K562 (cell line): ENCODE results near the gene THAP5. TPM values are rescaled to one million over a fixed set of nuclear protein-coding genes. Genes with fewer than 3 reads are reported as not detected.
A peak's percentile ranks its signal among the peaks of the same experiment; 100 is the strongest.

ENCODE experiments used
- E2F4 ChIP-seq: sonication (generic); formaldehyde crosslinking; IDR thresholded peaks from 2 replicates; pipeline ENCODE4 v1.8.0; 2022; ENCODE audit warnings: mild to moderate bottlenecking, low read depth, missing genetic modification reagents
- ETS2 ChIP-seq: IDR thresholded peaks from 2 replicates; pipeline ENCODE4 v1.6.1; 2016; ENCODE audit warnings: borderline replicate concordance, missing genetic modification characterization, mild to moderate bottlenecking, moderate library complexity, missing compliant biosample characterization; ENCODE audit not compliant: poor library complexity, severe bottlenecking
- HDAC2 ChIP-seq: fragments of 450-650 bp; IDR thresholded peaks from 2 replicates; pipeline ENCODE4 v1.6.1; 2016; ENCODE audit warnings: mild to moderate bottlenecking
- HLTF ChIP-seq: fragments of 450-650 bp; IDR thresholded peaks from 2 replicates; pipeline ENCODE4 v1.6.1; 2016
- HMGN3 ChIP-seq: IDR thresholded peaks from 2 replicates; pipeline ENCODE4 v1.6.1; 2011; ENCODE audit warnings: borderline replicate concordance, low read depth, mild to moderate bottlenecking, mixed read lengths, low read length; ENCODE audit not compliant: insufficient read length; ENCODE audit errors: extremely low read depth
- JUND ChIP-seq, 2 experiments: IDR thresholded peaks; 2 replicates in 1 of 2; 3 replicates in 1 of 2; pipeline ENCODE4 v1.6.1; 2011; ENCODE audit warnings: borderline replicate concordance in 2 of 2, low read depth in 2 of 2, low read length in 2 of 2, improper control_type of control experiment in 1 of 2, missing biosample characterization in 1 of 2, missing genetic modification characterization in 1 of 2, missing genetic modification reagents in 1 of 2
- LCOR ChIP-seq: sonication (generic); formaldehyde crosslinking; IDR thresholded peaks from 2 replicates; pipeline ENCODE4 v1.8.0; 2022; ENCODE audit warnings: mild to moderate bottlenecking, missing genetic modification reagents
- NBN ChIP-seq: fragments of 450-650 bp; IDR thresholded peaks from 2 replicates; pipeline ENCODE4 v1.6.1; 2016; ENCODE audit warnings: low read depth, mild to moderate bottlenecking
- NONO ChIP-seq, 2 experiments: fragments of 200-400 bp in 1 of 2; fragments of 450-650 bp in 1 of 2; formaldehyde crosslinking in 1 of 2; IDR thresholded peaks; 2 replicates each; pipeline ENCODE4 v1.6.1; 2017; ENCODE audit warnings: low read depth in 2 of 2, mild to moderate bottlenecking in 2 of 2, moderate library complexity in 2 of 2, low read length in 1 of 2
- NUFIP1 ChIP-seq: fragments of 450-650 bp; IDR thresholded peaks from 2 replicates; pipeline ENCODE4 v1.6.1; 2018; ENCODE audit not compliant: partially characterized antibody
- RFX5 ChIP-seq: IDR thresholded peaks from 2 replicates; pipeline ENCODE4 v1.6.1; 2011; ENCODE audit warnings: low read depth, mild to moderate bottlenecking, improper control_type of control experiment, low read length
- SIRT6 ChIP-seq: IDR thresholded peaks from one replicate; pipeline ENCODE4 v1.6.1; 2012; ENCODE audit warnings: low read depth, mild to moderate bottlenecking, control low read depth, inconsistent platforms, low read length, moderate library complexity
- SPI1 ChIP-seq: IDR thresholded peaks from 2 replicates; pipeline ENCODE4 v1.6.1; 2011; ENCODE audit warnings: low read depth, low read length, control low read depth, borderline replicate concordance
- SREBF1 ChIP-seq: fragments of 150-350 bp; IDR thresholded peaks from 2 replicates; pipeline ENCODE4 v1.6.1; 2014; ENCODE audit warnings: antibody characterized with exemption, low read depth, low read length, borderline replicate concordance
- TCFL5 ChIP-seq: fragments of 250-450 bp; sonication (Bioruptor Pico); conservative IDR thresholded peaks from 2 replicates; pipeline ENCODE4 v1.6.1; 2021; ENCODE audit warnings: mild to moderate bottlenecking, moderate library complexity, matching md5 sums
- USF1 ChIP-seq: sonication (generic); formaldehyde crosslinking; IDR thresholded peaks from 2 replicates; pipeline ENCODE4 v1.9.0; 2022; ENCODE audit warnings: mild to moderate bottlenecking, missing genetic modification reagents
- XRCC5 ChIP-seq: fragments of 200-400 bp; formaldehyde crosslinking; IDR thresholded peaks from 2 replicates; pipeline ENCODE4 v1.6.1; 2017; ENCODE audit warnings: low read depth, mild to moderate bottlenecking, low read length
- YY1 ChIP-seq, 3 experiments: IDR thresholded peaks; 2 replicates each; pipeline ENCODE4 v1.6.1; 2011; ENCODE audit warnings: low read length in 2 of 3, mild to moderate bottlenecking in 2 of 3, moderate library complexity in 2 of 3, borderline replicate concordance in 1 of 3, control low read depth in 1 of 3, low read depth in 1 of 3; ENCODE audit not compliant: insufficient read depth in 3 of 3, insufficient replicate concordance in 2 of 3, control insufficient read depth in 1 of 3, insufficient read length in 1 of 3; ENCODE audit errors: extremely low read depth in 1 of 3
- ZNF140 ChIP-seq: fragments of 250-450 bp; sonication (Bioruptor Pico); IDR thresholded peaks from 2 replicates; pipeline ENCODE4 v1.8.0; 2021; ENCODE audit warnings: moderate library complexity, mild to moderate bottlenecking, inconsistent platforms
- ZNF174 ChIP-seq: fragments of 250-450 bp; sonication (Bioruptor Pico); IDR thresholded peaks from 2 replicates; pipeline ENCODE4 v1.4.0; 2020; ENCODE audit warnings: mild to moderate bottlenecking
- ZNF507 ChIP-seq: conservative IDR thresholded peaks from 2 replicates; pipeline ENCODE4 v1.6.1; 2017; ENCODE audit warnings: missing genetic modification characterization, missing compliant biosample characterization
- polyA plus RNA-seq, 8 experiments: library from polyadenylated mRNA; depleted of rRNA in 4 of 8; stranded (reverse) in 5 of 8; unstranded in 3 of 8; fragments of >200 nt; fragmentation: Nextera tagmentation in 2 of 8; fragmentation: Illumina TruSeq in 1 of 8; extraction: Ambion mirVana in 2 of 8; extraction: Trizol in 1 of 8; gene quantifications; 2 replicates each; pipeline versions ENCODE4 v1.2.1 to v1.2.3, GENCODE V29; 2011 to 2014; ENCODE audit warnings: inconsistent platforms in 1 of 8, missing spikeins in 1 of 8
- total RNA-seq, 7 experiments: library from RNA; depleted of rRNA in 6 of 7; stranded (reverse); fragments of >200 nt in 6 of 7; fragmentation: Illumina TruSeq in 2 of 7; extraction: Trizol in 2 of 7; gene quantifications; 2 replicates each; pipeline versions ENCODE4 v1.2.1 to v1.2.3, GENCODE V29; 2011 to 2021; ENCODE audit warnings: low replicate concordance in 1 of 7
- TF ChIP-seq, protein P1 (sequence below): fragments of 250-450 bp; sonication (Bioruptor Pico); IDR thresholded peaks from 2 replicates; pipeline ENCODE4 v1.4.0; 2020; ENCODE audit warnings: mild to moderate bottlenecking, moderate library complexity

THAP5 gene
- total and polyA plus RNA-seq, 9 of the 15 experiments (the other 6 are each of a cell fraction or from before 2014, with no cell fraction given), result 16.5 to 58.1 (median 28.2) TPM

DNA sequence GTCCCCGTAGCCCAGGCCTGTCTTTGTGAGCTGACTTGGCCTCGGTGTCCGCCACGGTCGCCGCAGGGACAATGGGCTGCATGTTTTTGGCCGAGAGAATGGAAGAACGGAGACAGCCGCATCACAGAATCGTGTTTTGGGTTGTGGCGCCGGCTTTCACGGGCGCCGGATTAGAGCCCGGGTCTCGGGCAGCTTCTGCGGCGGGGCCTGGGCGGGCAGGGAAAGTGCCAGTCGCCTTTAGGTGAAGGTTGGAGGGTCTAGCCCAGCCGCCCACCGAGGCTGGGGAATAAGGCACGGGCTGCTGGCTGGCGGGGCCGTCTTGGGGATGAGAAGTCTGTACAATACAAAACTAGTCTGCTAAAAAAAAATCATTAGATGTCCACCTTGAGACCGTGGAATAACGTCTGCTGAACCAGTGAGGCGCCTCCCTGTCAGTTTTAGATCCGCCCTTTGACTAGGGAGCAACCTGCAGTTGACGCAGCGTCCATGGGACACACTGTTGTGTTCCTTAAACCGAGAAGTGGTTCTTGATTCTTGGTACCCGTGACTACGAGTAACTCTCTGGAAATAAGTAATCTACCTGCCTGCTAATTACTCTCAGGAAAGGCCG lies 745 bp upstream of the THAP5 start (continued):
- TF ChIP-seq NONO (IDR thresholded peaks at IDR 0.05; ENCODE audit: low read depth in 2 of 2, low read length in 1 of 2) (no peak), E2F4 (CRISPR knock-in tag) (no peak), XRCC5 (no peak), ETS2 (tag) (no peak), TCFL5 (no peak), JUND (IDR thresholded peaks at IDR 0.05; ENCODE audit: borderline replicate concordance, low read depth, low read length) (no peak), JUND (tag; IDR thresholded peaks at IDR 0.05; ENCODE audit: borderline replicate concordance, low read depth, low read length) (0 out of 3 replicates have a peak, but pooled peaks have one; percentile 26), YY1 (IDR thresholded peaks at IDR 0.05; ENCODE audit: borderline replicate concordance in 1 of 3, control insufficient read depth in 1 of 3, extremely low read depth in 1 of 3, insufficient read depth in 3 of 3, insufficient read length in 1 of 3, insufficient replicate concordance in 2 of 3, low read depth in 1 of 3, low read length in 2 of 3) (peak in 1 of 3 experiments; percentile 66), SPI1 (peak; percentile 69; the same call in 1 of the 2 replicates), LCOR (no peak), HDAC2 (no peak), ZNF507 (tag) (no peak), SREBF1 (no peak), NUFIP1 (no peak), HMGN3 (no peak), ZNF174 (CRISPR knock-in tag) (no peak), RFX5 (no peak), USF1 (CRISPR knock-in tag) (no peak), HLTF (no peak; the same call in 1 of the 2 replicates), SIRT6 (no peak), NBN (no peak), ZNF140 (CRISPR knock-in tag) (no peak)
- TF ChIP-seq, protein P1, sequence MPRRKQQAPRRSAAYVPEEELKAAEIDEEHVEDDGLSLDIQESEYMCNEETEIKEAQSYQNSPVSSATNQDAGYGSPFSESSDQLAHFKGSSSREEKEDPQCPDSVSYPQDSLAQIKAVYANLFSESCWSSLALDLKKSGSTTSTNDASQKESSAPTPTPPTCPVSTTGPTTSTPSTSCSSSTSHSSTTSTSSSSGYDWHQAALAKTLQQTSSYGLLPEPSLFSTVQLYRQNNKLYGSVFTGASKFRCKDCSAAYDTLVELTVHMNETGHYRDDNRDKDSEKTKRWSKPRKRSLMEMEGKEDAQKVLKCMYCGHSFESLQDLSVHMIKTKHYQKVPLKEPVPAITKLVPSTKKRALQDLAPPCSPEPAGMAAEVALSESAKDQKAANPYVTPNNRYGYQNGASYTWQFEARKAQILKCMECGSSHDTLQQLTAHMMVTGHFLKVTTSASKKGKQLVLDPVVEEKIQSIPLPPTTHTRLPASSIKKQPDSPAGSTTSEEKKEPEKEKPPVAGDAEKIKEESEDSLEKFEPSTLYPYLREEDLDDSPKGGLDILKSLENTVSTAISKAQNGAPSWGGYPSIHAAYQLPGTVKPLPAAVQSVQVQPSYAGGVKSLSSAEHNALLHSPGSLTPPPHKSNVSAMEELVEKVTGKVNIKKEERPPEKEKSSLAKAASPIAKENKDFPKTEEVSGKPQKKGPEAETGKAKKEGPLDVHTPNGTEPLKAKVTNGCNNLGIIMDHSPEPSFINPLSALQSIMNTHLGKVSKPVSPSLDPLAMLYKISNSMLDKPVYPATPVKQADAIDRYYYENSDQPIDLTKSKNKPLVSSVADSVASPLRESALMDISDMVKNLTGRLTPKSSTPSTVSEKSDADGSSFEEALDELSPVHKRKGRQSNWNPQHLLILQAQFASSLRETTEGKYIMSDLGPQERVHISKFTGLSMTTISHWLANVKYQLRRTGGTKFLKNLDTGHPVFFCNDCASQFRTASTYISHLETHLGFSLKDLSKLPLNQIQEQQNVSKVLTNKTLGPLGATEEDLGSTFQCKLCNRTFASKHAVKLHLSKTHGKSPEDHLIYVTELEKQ (CRISPR knock-in tag), result 0 out of 2 replicates have a peak, but pooled peaks have one; percentile 29
